Measurements from ENCODE around the gene EN2. TPM values are rescaled to one million over a fixed set of nuclear protein-coding genes. Genes with fewer than 3 reads are reported as not detected.

Gene EN2
- total and polyA plus RNA-seq, 2 donors (not counting 1 experiment from before 2014, with no cell fraction given): not detected

DNA sequence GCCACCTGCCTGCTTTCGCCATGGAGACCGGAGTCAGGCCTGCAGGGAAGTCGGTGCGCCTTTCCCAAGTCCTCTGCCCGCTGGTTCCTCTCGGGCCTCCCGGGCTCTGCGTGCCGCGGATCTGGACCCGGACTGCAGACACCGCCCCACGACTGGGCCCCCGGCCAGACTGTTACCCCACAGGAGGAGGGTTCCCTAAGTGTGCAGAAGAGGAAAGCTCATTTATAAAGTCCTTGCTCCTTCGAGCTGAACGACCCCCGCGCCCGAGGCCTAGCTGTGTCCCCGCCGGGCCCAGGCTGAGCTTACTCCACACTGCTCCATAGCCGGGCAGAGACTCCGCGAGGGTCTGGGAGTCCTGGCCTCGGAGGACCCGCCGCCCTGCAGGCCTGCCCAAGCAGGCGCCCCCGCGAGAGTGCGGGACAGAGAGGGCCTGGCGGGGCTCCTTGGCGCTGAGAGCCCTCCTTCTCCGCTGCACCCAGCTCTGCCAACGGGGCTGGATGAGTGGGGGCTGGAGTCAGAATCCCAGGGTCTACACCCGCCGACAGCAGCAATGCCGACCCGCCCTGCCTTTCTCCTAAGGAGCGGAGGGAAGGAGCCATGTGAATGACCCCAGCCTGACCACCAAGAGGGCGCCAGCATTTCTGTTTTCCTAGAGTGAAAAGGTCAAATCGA, 8.3 kb downstream of the EN2 start:
- peak; percentile 32 for DNase-seq
- intact Hi-C loops (cut with micrococcal nuclease): loop anchor here (2.0 to 5.0 kb wide), 3 partner anchors 41 to 301 kb away; no protein-coding TSS in a partner anchor
- H3K9ac ChIP-seq (ENCODE audit: low read length): peak overlapping the region; percentile 44
- H3K27ac ChIP-seq (ENCODE audit: low read length in 2 of 2): no peak overlapping the region
- no peaks in the 10 kb centered on the region for H4K20me1 ChIP-seq (ENCODE audit: control insufficient read depth, insufficient read depth, low read length, poor library complexity, severe bottlenecking)
- Mint-ChIP-seq H3K27me3 (peaks cover 76% of the 10 kb centered on the region), H3K4me3 (peak overlapping the region; percentile 64), H3K27ac (no peak overlapping the region), H3K4me1 (peaks cover 21% of the 10 kb centered on the region), H3K9me3 (ENCODE audit: insufficient read depth) (no peaks in the 10 kb centered on the region)
- no peaks in the 10 kb centered on the region for H3K79me2 ChIP-seq (ENCODE audit: control insufficient read depth, insufficient read depth, low read length)
- no peak for ATAC-seq (ENCODE audit: low read depth)
- peaks cover 0 to 96% (median 85%) of the 10 kb centered on the region in 4 experiments for H3K27me3 ChIP-seq (replicated peaks in 1 of 4; ENCODE audit: control extremely low read depth in 1 of 4, control insufficient read depth in 3 of 4, insufficient read depth in 4 of 4, low read length in 3 of 4)
- peak overlapping the region; percentile 73 for H3K4me2 ChIP-seq (replicated peaks; ENCODE audit: low read depth, low read length, poor library complexity, severe bottlenecking)
- H2AFZ ChIP-seq (ENCODE audit: insufficient read depth, low read depth, low read length, poor library complexity, severe bottlenecking): peak overlapping the region; percentile 44
- peaks cover 36 to 58% of the 10 kb centered on the region in 2 donors for H3K4me1 ChIP-seq (ENCODE audit: control insufficient read depth in 2 of 2, insufficient read depth in 2 of 2, low read length in 2 of 2)
- whole genome bisulfite sequencing (ENCODE audit: insufficient coverage): 11% methylated on average over 41 of the region's 42 CpGs
- ChIA-PET POLR2A (no interaction called here), CTCF (interaction anchor here (1.1 kb wide), 1 partner anchor 93 kb away, joined by 3 read pairs; no protein-coding TSS in a partner anchor)
- H3K4me3 ChIP-seq (ENCODE audit: control extremely low read depth in 1 of 5, extremely low read depth in 1 of 5, insufficient read depth in 1 of 5, low read depth in 2 of 5, low read length in 4 of 5): peak overlapping the region in 3 of 5 experiments; percentile 9 to 30 (median 9)
- TF ChIP-seq, protein P1, sequence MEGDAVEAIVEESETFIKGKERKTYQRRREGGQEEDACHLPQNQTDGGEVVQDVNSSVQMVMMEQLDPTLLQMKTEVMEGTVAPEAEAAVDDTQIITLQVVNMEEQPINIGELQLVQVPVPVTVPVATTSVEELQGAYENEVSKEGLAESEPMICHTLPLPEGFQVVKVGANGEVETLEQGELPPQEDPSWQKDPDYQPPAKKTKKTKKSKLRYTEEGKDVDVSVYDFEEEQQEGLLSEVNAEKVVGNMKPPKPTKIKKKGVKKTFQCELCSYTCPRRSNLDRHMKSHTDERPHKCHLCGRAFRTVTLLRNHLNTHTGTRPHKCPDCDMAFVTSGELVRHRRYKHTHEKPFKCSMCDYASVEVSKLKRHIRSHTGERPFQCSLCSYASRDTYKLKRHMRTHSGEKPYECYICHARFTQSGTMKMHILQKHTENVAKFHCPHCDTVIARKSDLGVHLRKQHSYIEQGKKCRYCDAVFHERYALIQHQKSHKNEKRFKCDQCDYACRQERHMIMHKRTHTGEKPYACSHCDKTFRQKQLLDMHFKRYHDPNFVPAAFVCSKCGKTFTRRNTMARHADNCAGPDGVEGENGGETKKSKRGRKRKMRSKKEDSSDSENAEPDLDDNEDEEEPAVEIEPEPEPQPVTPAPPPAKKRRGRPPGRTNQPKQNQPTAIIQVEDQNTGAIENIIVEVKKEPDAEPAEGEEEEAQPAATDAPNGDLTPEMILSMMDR (IDR thresholded peaks at IDR 0.05): no peak
- no peak for TF ChIP-seq EZH2 (IDR thresholded peaks at IDR 0.05; ENCODE audit: borderline replicate concordance, insufficient read depth, low read depth, low read length, poor library complexity, severe bottlenecking)
- no peaks in the 10 kb centered on the region for H3K36me3 ChIP-seq (replicated peaks in 1 of 2; ENCODE audit: control extremely low read depth in 1 of 2, control insufficient read depth in 1 of 2, extremely low read depth in 1 of 2, insufficient read depth in 2 of 2, low read length in 1 of 2)
- H3K9me3 ChIP-seq (ENCODE audit: control extremely low read depth in 1 of 3, control insufficient read depth in 2 of 3, insufficient read depth in 1 of 3, low read length in 2 of 3): peaks cover 0 to 74% (median 0%) of the 10 kb centered on the region in 3 donors
